Mucosa of rectum (tissue), 2 donors: ENCODE data around the gene HMGB3.
"Not testable (repeated sequence)": the region's sequence is repeated elsewhere in the genome, so short reads cannot be mapped to it uniquely, and the experiment has no call there.

Experiments used
- H3K27ac ChIP-seq, 2 donors: one replicate each; pipeline ENCODE4 v1.7.0; 2013; ENCODE audit warnings: inconsistent platforms in 2 of 2, low read depth in 2 of 2, low read length in 2 of 2
- H3K27me3 ChIP-seq, 2 donors: one replicate each; pipeline ENCODE4 v1.7.0; 2013; ENCODE audit warnings: low read length in 2 of 2; ENCODE audit not compliant: control insufficient read depth in 2 of 2, insufficient read depth in 2 of 2
- H3K36me3 ChIP-seq, 2 donors: one replicate each; pipeline ENCODE4 v1.7.0; 2013; ENCODE audit warnings: low read length in 2 of 2; ENCODE audit not compliant: control insufficient read depth in 2 of 2, insufficient read depth in 2 of 2
- H3K4me1 ChIP-seq, 2 donors: one replicate each; pipeline ENCODE4 v1.7.0; 2013; ENCODE audit warnings: low read length in 2 of 2, mild to moderate bottlenecking in 1 of 2; ENCODE audit not compliant: control insufficient read depth in 2 of 2, insufficient read depth in 2 of 2
- H3K4me3 ChIP-seq, 2 donors: one replicate each; pipeline ENCODE4 v1.7.0; 2013; ENCODE audit warnings: low read length in 2 of 2
- H3K9ac ChIP-seq, 2 donors: one replicate each; pipeline ENCODE4 v1.7.0; 2013; ENCODE audit warnings: low read length in 2 of 2, low read depth in 1 of 2, mild to moderate bottlenecking in 1 of 2
- H3K9me3 ChIP-seq, 2 donors: one replicate each; pipeline ENCODE4 v1.7.0; 2013; ENCODE audit warnings: low read length in 2 of 2; ENCODE audit not compliant: control insufficient read depth in 2 of 2
- donor health status: healthy.
- donor health status: Normal muscosa, but diverticular disease.

The HMGB3 gene

DNA sequence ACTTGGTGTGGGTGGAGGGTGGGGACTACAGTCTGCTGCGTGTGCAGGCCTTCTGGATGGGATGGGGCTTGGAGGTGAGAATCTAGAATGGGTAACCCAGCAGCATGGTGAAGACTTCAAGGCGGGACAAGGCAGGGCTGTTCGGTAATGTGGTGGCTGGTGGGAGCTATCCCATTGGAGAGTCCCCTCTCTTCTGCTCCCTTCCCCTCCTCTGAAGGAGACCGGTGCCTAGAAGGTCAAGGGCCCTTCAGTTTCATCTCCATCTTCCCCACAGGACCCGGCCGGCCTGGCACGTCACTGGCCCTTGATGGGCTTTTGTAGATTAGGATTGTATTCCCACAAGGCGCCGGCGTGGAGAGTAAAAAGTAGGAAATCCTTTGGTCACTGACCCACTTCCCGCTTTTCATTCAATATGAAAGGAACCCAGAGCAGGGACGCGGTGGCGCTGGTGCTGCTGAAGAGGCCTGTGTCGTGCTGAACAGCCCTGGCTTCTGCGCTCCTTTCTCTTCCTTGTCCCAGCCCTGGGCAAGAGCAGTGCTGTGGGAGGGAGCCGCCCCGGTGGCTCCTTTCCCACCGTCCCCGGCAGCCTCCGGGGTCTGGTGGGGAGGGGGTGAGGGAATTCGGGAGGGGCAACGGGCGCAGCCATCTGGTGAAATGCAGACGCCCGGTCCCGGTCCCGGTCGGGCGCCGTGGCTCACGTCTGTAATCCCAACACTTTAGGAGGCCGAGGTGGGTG is 7.3 kb upstream of the HMGB3 start:
- Histone ChIP-seq H3K9ac (no peak overlapping the region), H3K4me3 (no peak overlapping the region), H3K36me3 (no peaks in the 10 kb centered on the region), H3K9me3 (no peaks in the 10 kb centered on the region), H3K27ac (no peak overlapping the region), H3K27me3 (no peaks in the 10 kb centered on the region), H3K4me1 (no peaks in the 10 kb centered on the region)

DNA sequence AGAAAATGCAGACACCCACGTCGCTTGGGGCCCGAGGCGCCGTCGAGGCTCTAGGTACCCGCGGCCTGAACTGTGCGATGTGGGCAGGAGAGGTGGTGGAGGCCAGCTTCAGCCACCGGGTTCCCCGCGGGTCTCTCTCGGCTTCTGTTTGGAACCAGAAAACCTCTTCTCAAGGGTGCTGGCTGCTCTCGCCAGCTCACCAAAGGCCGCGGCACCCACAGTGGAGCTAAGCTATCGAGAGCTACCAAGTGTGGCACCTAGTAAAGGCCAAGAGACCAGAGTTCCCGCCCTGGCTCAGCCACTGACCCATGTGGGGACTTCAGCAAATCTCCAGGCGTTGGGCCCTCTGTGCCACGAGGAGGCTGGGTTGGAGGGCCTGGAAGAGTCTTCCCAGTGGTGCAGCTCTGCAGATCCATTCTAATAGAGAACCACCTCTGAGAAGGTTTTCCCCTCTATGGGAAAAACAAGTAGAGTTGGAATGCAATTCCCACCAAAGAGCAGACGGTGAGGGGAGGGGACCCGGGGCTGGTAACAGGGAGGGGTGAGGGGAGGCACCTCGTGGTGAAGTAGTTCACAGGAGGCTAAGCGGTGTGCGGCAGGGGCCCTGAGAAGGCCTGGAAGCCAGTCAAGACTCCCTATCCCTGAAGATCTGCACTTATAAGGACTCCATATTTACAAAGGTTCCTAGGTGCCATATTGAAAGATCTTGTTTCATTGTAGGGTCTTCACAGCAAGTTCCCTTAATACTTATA is 5.5 kb upstream of the HMGB3 start:
- Histone ChIP-seq H3K9ac (no peak overlapping the region), H3K4me1 (no peaks in the 10 kb centered on the region), H3K27ac (no peak overlapping the region), H3K9me3 (no peaks in the 10 kb centered on the region), H3K27me3 (no peaks in the 10 kb centered on the region), H3K36me3 (no peaks in the 10 kb centered on the region), H3K4me3 (no peak overlapping the region)

DNA sequence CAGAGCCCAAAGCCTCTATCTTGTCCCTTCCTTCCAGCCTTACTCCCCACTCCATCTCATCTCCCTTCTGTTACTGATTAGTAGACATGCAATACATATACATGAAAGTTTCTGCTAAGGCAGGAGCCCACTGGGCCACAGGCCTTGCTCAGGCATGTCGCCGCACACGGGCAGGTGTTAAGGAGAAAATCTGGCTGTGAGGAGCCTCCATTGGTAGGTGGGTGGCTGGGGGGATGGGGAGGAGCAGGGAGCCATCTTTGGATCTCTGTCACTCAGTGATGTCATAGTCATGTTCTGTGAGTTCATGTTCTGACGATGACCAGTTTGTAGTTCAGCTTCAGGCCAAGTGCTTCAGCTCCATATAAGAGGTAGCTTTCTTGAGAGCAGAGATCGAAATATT is 2.9 kb upstream of the HMGB3 start:
- Histone ChIP-seq H3K4me1 (peaks cover 2 to 3% of the 10 kb centered on the region in 2 donors), H3K27ac (no peak overlapping the region), H3K9ac (no peak overlapping the region), H3K27me3 (no peaks in the 10 kb centered on the region), H3K9me3 (no peaks in the 10 kb centered on the region), H3K4me3 (no peak overlapping the region), H3K36me3 (no peaks in the 10 kb centered on the region)

DNA sequence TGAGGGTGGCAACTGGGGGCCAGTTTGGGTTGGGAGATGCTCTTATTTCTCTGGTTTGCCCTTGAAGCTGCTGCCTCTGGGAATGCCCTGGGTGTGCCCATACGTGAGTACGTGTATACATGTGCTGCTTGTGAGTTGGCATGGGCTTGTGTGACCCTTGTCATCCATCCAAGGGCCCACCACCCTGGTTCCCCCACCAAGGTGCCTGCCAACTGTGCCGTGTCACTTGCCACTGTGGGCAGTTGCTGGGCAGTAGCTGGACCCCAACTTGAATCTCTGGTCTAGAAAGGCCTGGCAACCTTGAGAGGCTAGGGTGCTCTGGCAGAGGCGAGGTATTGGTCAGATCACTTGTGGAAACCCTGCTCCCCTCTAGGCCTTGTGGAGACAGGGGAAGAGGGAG is 2.4 kb upstream of the HMGB3 start:
- Histone ChIP-seq H3K4me1 (peaks cover 2 to 3% of the 10 kb centered on the region in 2 donors), H3K9me3 (no peaks in the 10 kb centered on the region), H3K9ac (no peak overlapping the region), H3K27ac (no peak overlapping the region), H3K27me3 (no peaks in the 10 kb centered on the region), H3K36me3 (no peaks in the 10 kb centered on the region), H3K4me3 (no peak overlapping the region)

DNA sequence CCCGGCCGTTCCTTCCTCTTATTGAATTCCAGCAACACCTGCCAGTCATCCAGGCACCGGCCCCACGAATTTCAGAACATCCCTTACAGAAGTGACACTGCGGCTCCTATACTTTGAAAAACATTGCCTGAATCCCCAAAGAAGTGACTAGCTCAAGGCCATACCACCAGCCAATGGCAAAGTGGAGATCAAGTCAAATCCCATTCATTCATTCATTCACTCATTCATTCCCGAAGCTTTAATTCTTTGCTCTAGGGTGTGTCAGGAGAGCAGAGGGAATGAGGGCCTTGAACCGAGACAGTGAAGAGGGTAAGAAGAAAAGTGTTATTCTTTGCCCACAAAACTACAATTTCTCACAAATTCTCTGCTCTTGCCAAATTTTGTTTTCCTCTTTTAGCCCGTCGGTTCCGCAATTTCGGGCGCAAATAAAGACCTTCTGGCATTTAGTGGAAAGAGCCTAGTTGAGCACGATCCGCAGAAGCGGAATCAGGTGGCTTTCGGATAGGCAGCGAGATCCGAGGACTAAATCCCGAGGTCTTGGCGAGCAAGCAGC is 824 bp upstream of the HMGB3 start:
- H3K4me1 ChIP-seq: peaks cover 2 to 3% of the 10 kb centered on the region in 2 donors
- H3K9ac ChIP-seq: no peak overlapping the region
- H3K27me3 ChIP-seq: no peaks in the 10 kb centered on the region
- peak overlapping the region; percentile 64 for H3K4me3 ChIP-seq
- no peaks in the 10 kb centered on the region for H3K9me3 ChIP-seq
- H3K36me3 ChIP-seq: no peaks in the 10 kb centered on the region
- H3K27ac ChIP-seq: no peak overlapping the region

DNA sequence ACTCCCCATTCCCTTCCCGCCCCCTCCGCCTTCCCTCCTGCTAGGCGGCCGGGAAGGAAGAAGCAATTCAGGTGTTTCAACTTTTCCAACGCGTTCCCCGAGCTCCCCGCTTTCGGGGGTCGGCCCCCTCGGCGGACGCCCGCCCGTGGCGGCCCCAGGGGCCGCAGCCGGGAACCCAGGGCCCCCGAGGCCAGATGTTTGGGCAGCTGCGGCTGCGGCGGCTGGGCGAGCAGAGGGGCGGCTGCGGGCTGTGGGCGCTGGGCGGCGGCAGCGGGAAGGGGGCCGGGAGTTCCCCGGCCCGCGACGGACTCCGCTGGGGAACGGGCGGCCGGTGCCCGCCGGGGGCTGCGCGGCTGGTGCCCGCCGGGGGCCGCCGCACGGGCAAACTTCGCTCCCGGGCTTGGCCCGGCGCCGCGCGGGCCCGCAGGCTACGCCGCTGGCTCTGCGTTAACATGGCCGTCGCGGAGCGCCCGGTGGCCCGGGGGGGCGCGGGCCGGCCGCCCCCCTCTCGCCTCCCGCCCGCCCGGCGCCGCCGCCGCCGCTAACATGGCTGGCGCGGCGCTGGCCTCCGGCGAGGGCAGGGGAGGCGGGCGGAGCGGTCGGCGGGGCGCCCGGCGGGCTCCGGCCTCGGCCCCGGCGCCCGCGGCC is 510 bp downstream of the HMGB3 start:
- Histone ChIP-seq H3K9ac (peak overlapping the region in 1 of 2 donors; percentile 48), H3K4me3 (peak overlapping the region; percentile 30 to 41), H3K27me3 (no peaks in the 10 kb centered on the region), H3K4me1 (peaks cover 2 to 3% of the 10 kb centered on the region in 2 donors), H3K36me3 (no peaks in the 10 kb centered on the region), H3K27ac (peak overlapping the region; percentile 68 to 72), H3K9me3 (no peaks in the 10 kb centered on the region)

DNA sequence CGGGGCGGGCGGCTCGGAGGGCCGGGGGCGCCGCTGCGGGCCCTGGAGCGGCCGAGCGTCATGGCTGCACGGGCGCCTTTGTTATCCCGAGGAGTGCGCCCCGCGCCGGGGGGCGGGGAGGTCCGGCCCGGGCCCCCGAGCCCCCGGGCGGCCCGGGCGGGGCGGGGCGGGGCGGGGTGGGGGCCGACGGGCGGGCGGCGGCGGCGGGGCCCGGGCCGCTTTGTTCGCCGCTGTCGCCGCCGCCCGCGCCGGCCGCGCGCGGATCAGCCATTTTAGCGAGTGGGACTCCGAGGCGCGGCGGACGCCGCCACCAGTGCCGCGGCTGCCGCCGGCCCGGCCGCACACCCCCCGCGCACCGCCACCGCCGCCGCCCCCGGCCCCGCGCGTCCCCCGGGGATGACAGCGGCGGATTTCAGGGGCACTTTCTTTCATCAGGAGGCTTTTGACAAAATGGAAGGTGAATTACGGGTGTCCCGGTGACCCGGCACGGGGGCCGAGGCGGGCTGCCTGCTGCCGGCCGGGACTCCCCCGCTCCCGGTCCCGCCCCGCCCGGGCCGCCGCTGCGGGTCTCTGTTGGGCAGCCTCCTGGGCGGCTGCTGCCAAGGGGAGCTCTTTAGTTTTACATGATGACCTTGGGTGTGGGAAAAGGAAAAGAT is 1.2 kb downstream of the HMGB3 start:
- Histone ChIP-seq H3K27ac (no peak overlapping the region), H3K27me3 (no peaks in the 10 kb centered on the region), H3K4me1 (peaks cover 2 to 3% of the 10 kb centered on the region in 2 donors), H3K4me3 (peak overlapping the region; percentile 54 to 66), H3K9me3 (no peaks in the 10 kb centered on the region), H3K36me3 (no peaks in the 10 kb centered on the region), H3K9ac (peak overlapping the region in 1 of 2 donors; percentile 43)

DNA sequence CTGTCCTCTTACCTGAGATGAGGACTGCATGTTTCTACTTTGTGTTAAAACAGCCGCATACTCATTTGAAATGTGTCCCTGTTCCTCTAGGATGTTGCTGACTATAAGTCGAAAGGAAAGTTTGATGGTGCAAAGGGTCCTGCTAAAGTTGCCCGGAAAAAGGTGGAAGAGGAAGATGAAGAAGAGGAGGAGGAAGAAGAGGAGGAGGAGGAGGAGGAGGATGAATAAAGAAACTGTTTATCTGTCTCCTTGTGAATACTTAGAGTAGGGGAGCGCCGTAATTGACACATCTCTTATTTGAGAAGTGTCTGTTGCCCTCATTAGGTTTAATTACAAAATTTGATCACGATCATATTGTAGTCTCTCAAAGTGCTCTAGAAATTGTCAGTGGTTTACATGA is 4.6 kb downstream of the HMGB3 start:
- not testable (repeated sequence) for H3K4me1 ChIP-seq, H3K9me3 ChIP-seq, H3K4me3 ChIP-seq, H3K27ac ChIP-seq, H3K27me3 ChIP-seq, H3K9ac ChIP-seq, H3K36me3 ChIP-seq

DNA sequence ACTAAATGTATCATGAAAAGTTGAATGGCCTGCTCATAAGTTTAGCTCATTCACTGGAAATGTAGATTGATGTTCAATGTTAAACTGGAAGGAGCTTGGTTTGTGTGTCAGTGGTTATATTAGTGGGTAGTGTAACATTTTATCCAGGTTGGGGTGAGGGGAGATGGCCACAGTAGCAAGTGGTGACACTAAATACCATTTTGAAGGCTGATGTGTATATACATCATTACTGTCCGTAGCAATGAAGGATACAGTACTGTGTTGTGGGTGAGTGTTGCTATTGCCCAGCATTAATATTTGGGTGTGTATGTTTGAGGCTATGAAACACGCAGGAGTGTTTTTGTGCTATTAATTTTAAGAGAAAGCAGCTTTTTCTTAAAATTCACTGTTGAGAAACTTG is 6.3 kb downstream of the HMGB3 start:
- Histone ChIP-seq H3K4me1 (peaks cover 0 to 3% of the 10 kb centered on the region in 2 donors), H3K36me3 (no peaks in the 10 kb centered on the region), H3K27me3 (peaks cover 0 to 4% of the 10 kb centered on the region in 2 donors), H3K9me3 (no peaks in the 10 kb centered on the region), H3K9ac (no peak overlapping the region), H3K27ac (no peak overlapping the region), H3K4me3 (no peak overlapping the region)
